GM18868 (cell line): ENCODE measurements around the gene JAM2.
"Not testable (repeated sequence)": the region's sequence is repeated elsewhere in the genome, so short reads cannot be mapped to it uniquely, and the experiment has no call there.

Source experiments
- ATAC-seq: cut with Tn5 transposase; IDR thresholded peaks from one replicate; pipeline ENCODE4 v1.9.1; 2021; ENCODE audit warnings: mild to moderate bottlenecking, moderate library complexity; ENCODE audit not compliant: unreplicated experiment

JAM2 gene

DNA sequence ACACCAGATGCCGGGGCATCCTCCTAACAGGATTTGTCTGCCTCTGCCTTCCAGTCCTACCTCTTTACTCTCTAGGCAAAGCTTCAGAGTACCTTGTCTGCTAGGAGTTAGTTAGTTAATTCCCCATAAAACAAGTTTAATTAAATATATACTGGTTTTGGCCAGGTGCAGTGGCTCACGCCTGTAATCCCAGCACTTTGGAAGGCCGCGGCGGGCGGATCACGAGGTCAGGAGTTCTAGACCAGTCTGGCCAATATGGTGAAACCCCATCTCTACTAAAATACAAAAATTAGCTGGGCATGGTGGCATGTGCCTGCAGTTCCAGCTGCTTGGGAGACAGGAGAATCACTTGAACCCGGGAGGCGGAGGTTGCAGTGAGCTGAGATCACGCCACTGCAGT, 75.0 kb downstream of the JAM2 start:
- ATAC-seq = not testable (repeated sequence)

DNA sequence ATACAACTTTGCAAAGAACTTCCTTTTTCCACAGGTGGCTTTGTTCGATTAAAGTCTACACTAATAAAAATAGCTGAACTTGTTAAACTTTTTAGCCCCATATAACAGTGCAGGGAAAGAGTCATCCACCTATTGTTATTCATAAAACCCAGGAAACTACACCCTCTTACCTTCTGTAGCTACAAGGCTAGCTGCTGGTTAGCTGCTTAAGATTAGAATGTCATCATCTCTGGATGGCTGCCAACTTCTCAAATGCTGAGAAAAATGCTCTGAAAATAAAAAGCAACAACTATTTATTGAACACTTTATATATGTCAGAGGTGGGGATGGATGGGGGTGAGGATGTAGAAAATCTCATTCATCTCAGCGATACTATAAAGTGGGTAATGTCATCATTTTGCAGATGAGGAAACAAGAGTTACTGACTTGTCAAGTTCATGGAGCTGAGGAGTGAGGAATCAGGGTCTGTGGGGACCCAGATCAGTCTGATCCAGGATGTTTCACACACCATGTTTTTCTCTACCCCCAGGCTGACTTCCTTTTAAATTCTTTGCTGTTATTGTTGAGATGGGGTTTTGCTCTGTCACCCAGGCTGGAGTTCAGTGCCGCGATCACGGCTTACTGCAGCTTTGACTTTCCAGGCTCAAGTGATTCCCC, 78.6 kb downstream of the JAM2 start:
- ATAC-seq = no peak

DNA sequence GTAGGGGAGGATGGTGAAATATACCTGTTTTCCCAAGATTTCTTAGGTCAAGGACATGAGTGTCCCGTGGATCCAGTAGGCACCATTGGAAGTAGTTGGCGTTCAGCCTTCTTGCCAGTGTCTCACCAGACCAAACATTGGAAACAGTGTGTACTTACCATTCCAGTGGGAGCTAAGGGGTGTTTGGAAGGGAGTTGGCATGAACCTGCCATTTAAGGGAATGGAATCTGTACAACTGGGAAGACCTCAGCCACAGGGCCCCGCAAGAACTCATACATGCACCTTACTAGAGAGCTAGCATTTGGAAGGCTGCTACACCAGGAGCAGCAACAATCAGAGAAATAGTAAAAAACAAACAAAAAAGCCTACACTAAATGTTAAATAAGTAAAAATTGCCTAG, 82.9 kb downstream of the JAM2 start:
- ATAC-seq = no peak

DNA sequence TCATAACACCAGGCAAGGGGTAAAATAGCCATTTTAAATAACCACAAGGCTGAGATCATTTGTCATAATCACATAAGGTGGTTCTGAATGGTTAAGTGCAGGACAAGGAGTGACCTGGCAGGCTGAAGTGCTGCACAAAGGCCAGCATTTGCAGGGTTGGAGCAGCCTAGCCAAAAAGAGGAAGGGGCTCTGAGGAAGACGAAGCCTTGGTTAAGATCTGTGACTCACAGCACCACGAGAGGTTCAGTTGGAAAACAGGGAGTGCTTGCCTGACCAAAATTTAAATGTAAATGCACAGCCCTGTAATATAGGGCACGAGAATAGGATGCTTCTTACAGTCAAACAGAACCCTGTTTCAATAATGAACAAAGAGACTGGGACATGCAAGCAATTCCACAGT, 83.6 kb downstream of the JAM2 start:
- no peak for ATAC-seq

DNA sequence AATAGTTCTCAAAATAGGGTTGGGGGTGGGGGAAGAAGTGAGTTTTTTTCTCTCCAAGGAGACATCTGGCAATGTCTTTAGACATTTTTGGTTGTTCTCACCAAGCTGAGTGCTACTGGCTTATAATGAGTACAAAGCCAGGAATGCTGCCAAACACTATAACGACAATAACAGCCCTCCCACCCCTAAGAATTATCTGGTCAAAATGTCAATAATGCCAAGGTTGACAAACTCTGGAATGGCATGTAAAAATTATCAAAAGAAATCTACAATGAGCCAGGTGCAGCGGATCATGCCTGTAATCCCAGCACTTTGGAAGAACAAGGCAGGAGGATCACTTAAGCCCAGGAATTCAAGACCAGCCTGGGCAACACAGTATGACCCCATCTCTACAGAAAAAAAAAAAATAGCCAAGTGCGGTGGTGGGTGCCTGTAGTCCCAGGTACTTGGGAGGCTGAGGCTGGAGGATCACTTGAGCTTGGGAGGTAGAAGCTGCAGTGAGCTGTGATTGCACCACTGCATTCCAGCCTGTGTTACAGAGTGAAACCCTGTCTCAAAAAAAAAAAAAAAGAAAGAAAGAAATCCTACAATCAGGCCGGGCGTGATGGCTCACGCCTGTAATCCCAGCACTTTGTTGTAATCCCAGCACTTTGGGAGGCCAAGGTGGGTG, 93.2 kb downstream of the JAM2 start:
- ATAC-seq = no peak

DNA sequence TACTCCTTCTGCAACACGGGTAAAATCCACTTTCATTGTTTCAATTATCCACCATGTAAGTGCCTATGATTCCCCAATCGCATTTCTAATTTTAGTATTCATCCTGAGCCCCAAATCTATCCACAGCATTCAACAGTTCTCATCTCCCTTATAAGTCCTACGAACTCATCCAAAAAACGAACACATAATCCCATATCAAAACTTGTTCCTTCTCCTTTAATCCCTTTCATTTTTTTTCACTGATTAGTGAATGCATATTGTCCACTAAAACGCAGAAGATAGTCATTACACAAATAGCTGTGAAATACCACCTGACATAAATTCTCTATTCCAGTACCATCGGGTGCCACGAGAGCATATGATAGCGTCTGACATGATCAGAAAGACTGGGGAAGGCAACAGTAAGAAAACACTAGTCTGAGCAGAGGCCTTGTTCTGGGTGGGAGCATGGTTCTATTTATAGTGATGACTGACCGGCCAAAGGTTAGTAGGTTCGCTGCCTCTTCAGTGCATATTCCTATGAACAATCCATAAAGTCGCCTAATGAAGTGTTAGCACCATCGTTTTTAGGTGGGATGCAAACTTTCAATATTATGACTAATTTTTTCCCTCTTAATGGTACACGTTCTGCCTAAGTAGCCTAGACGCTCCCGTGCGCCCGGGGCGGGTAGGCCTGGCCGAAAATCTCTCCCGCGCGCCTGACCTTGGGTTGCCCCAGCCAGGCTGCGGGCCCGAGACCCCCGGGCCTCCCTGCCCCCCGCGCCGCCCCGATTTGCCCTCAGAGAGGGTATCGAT, 95.0 kb downstream of the JAM2 start:
- ATAC-seq = peak; percentile 1

DNA sequence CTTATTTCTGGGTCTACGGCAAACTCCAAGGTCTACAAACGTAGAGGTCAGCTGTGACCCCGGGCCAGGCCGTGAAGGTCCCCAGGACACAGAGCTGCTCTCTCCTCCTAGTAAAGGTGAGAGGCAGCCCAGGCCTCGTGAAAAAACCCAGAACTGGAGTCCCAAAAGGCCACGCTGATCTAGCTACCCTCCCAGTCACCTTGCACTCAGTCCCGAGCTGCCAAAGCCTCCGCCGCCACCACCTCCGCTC, 95.5 kb downstream of the JAM2 start:
- no peak for ATAC-seq

DNA sequence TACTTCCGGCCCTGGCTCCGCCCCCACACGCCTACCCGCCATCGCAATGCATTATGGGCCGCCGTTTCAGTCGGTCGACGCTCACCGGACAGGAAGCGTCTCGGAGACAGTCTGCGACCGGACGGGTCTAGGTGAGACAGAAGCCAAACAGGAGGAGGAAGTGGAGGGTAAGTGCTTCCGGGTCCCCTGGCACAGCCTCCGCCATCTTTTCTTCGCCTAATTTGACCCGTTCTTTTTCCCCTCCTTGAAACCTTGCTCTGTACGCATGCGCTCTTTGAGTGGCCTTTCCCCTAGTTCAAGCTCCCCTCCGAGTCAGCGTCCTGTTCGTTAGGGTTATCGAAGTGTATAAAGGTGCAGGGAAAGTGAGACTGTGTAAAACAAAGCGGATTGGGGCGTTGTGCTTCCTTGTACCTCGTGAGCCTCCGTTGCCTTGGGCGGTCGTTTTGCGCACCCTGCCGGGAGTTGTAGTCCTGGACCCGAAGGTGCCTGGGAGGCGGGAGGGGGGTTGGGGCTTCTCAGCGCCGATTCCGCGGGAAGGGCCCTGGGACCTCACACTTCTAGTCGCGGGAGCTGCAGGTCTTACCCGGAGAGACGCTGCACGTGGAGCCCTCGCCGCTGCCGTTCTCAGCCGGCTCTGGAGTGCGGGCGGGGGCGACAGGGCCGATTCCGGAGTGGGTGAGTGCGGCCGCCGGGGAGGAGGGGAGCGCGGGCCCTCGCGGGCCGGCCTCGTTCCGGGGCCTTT, 96.0 kb downstream of the JAM2 start, which contains the start of the genes ATP5PF and GABPA:
Gene ATP5PF, minus strand, starts transcription at position 1 of the 742 bp plus-strand sequence. CDS start 5,110 bp downstream, outside the sequence.
Gene GABPA, plus strand, starts transcription at position 69 of the 742 bp plus-strand sequence. CDS start 6,627 bp downstream, outside the sequence.
- ATAC-seq = peak; percentile 86

DNA sequence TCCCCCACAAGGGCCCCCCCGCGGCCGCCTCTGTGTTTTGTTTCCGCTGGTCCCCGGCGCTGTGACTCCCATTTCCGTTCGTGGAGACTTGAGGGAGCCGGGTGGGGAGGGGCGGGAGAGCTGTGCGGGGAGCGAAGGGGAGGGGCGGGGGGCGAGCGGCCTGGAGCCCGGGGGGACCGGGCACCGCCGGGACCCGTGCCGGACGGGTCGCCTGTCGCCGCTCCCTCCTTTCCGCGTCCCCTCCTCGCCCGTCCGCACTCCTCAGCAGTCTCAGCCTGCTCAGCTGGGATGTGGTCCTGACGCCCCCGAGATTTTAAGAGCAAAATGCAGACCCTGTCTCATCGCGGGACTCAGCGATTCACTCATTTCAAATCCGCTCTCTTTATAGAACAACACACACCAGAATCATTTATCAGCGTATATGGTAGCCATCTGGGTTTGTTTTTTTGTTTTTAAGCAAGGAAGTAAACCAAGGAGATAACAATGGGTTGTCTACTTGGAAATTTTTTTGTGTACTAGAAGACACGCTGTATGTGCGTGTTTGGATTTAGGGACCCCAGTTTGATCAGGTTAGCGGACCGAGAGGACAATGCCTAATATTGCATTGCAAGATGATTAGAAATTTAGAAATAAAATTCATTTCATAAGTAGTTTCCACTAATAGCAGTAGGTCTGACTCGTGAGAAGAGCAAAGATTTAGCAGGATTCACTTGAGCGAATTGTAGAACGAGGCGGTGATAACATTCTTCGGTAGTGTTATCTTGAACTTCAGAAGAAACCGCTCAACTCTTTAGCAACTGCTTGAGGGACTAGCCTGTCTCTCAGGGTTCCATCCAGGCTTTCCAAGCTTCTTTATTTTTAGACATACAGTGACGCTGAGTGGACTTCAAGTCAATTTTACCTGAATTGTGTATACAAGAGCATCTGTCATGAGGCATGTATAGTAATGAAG, 96.9 kb downstream of the JAM2 start:
- peak; percentile 12 for ATAC-seq

DNA sequence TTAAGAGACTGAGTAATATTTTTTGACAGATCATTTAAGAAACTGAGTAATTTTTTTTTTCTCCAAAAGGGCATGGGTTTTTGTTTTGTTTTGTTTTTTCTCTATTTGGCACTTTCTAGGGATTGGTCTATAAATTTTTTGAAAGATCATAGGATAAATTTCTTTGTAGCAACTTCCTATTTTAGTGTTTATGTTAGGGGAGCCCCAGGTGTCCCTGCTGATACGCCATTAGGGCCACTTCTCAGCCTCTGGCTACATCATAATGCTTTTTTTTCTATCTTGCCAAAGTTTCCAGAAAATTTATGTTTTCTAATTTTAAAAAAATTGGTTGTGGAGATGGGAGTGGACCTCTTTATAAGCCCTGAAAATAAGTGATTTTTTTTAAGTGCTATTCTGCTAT, 98.4 kb downstream of the JAM2 start:
- no peak for ATAC-seq

DNA sequence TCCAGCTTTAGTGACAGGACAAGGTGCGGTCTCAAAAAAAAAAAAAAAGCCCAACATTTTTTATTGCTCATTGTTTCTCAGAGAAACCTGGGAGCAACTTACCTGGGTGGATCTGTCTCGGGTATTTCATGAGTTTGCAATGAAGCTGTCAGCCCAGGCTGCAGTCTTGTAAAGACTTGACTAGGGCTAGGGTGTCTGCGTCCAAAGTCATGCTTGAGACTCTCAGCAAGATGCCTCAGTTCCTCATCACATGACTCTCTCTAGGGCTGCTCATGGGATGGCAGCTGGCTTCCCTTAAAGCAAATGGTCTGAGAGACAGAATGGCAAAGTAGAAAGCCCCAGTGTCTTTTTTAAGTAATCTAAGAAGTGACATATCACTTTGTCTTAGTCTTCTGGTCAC, 103.8 kb downstream of the JAM2 start:
- ATAC-seq = no peak

DNA sequence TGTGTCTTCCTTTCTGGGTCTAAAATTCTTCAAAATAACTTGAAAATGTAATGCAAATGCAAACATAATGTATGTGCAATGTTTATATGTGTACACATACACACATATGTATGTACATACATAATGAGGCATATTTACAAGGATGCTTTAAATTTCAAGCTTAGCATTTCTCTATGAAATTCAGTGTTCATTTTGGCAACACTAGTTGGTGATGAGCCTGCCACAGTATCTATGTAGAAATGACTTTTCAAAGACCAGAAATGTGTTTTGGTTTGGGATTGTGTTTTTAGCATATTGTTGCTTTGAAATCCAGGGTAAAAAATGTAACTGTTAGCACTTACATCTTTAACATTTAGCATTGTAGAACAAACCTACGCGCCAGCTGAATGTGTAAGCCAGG, 105.8 kb downstream of the JAM2 start:
- no peak for ATAC-seq

DNA sequence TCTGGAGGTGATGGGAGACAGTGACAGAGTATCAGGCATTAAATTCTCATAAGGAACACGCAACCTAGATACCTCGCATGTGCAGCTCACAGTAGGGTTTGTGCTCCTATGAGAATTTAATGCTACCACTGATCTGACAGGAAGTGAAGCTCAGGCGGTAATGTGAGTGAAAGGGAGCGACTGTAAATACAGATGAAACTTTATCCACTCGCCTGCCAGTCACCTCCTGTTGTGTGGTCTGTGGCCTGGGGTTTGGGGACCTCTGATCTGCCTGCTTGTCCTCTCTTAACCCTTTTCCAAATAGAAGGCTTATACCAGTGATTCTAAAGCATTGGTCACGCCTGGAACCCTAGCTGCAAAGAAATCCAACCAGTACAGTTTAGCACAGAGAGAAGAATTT, 111.0 kb downstream of the JAM2 start:
- ATAC-seq = peak; percentile 64

DNA sequence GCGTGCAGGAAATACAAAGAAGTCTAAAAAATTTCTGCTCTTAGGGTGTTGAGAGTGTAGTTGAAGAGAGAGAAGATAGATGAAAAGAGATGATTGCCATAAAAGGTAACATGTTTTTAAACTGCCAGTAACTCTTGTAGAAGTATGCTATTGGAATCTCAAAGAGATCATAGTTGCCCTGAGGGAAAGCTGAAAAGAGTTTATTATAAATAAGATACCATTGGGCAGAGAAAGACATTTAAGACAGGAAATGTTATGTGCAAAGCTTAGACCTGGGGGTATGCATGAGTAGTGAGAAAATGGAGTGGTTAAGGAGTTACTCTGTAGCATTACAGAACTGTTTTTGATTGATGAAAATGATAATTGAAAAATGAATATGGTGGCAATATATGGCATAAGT, 113.4 kb downstream of the JAM2 start:
- ATAC-seq = no peak

DNA sequence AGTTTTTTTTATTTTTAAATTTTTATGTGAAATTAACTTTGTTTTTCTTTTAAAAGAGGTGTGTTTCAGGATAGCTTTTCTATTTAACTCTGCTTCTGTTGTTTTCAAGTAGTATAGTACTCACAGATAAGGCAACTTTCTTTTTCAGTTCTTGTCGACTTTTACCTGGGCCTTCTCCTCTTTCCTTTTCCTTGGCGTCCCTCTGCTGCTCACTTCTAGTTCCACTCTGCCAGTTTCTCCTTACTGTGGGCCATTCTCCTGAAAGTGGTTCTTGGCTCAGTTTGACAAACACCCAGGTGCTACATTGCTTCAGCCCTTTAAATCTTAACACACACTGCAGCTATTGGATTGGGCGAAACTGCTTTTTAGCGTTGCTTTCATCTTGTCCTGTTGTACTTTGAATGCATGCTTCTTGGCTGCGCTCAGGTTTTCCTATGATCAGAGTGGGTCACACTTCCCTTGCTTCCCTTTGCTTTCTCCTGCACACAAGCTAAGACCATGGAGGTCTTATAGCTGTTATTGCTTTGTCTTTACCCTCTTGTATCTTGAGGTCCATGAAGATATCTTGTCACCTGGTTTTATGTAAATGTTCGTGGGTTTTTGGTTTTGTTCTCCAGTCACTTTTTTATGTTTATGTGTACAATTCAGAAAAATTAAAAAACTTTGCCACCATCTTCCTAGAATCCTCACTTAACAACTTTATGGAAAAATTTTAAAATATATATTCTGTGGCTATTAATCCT, 117.3 kb downstream of the JAM2 start:
- ATAC-seq = no peak

DNA sequence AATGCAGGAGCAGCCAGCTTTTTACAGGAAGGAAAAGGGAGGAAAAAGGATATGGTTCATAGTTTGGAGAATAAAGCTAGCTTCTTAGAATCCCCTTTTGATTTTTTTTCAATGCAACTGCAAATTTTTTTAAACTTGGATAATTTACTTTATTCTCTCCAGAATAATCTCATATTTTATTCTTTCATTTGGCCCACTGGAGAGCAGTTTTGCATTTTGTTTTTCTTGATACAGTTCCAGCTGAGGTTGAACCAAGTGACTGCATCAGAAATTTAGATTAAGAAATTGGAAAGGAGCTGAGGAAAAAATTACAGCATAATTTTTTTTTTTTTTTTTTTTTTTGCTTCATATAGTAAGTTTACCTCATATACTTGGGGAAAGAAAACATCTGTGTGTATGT, 118.5 kb downstream of the JAM2 start:
- ATAC-seq = no peak

DNA sequence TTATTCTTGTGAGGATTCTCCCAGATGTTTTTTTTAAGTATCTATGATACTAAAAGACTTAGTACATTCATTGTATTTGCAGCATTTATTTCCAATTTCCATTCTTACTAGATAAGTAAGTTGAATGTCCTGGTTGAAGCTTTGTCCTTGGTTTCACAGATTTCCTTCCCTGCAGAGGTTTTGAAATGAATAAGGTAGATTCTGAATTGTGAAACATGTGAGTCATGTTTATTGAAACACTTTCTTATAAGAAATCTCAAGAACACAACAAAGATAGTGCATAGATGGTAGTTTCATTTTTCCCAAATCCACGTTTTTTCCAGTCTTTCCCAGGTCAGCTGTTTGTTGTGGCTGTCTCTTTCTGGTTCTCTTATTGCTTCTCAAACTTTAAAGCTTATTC, 120.5 kb downstream of the JAM2 start:
- no peak for ATAC-seq

DNA sequence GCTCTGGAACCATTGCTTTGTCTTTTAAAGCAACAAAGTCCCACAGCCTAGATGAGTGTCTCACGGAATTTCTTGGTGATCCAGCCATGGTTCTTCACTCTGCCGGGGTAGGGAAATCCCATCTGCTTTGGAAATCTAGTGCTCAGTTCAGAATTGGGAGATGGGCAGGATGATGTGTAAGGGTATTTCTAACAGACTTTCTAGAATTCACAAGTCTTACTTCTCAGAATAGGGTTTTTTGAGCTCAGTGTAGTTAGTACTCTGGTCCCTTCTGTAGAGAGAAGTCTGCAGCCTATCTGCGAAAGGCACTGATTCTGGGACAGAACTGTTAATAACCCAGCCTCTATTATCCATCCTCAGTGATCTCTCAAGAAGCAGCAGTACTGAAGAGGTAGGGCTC, 121.0 kb downstream of the JAM2 start:
- ATAC-seq = no peak

DNA sequence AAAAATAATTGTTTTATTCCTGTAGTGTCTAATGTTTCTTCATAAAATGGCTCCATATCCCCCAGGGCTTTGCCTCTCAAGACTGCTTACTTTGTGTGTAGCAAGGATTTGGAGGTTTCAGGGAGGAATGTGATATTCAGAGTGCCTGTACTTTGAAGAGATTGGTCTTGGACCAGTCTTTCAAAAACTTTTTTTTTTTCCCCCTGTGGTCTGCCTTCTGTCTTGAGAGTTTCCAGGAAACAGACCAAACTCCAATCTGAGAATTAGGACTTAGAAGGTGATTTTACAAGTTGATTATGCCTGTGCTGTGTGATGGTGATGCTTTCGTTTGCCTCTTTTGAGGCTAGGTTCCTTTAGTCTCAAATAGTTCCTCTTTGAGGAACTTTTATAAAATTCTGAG, 121.6 kb downstream of the JAM2 start:
- no peak for ATAC-seq

DNA sequence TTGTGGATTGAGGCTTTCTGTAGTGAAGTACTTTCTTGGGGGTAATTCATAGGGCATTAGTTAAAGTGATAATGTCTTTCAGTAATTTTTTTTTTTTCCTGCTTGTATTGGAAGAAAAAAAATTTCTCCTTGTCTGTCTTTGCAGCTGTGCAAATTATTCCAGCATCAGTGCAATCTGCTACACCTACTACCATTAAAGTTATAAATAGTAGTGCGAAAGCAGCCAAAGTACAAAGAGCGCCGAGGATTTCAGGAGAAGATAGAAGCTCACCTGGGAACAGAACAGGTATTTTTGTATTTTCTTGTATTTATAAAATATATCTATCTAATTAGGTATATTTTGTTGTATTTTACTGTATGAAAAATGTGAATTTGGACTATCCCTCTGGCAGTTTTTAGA, 125.0 kb downstream of the JAM2 start:
- ATAC-seq = no peak
